Measurements from ENCODE around the gene CABLES2.
"Not testable (repeated sequence)": the region's sequence is repeated elsewhere in the genome, so short reads cannot be mapped to it uniquely, and the experiment has no call there.

The CABLES2 gene

DNA sequence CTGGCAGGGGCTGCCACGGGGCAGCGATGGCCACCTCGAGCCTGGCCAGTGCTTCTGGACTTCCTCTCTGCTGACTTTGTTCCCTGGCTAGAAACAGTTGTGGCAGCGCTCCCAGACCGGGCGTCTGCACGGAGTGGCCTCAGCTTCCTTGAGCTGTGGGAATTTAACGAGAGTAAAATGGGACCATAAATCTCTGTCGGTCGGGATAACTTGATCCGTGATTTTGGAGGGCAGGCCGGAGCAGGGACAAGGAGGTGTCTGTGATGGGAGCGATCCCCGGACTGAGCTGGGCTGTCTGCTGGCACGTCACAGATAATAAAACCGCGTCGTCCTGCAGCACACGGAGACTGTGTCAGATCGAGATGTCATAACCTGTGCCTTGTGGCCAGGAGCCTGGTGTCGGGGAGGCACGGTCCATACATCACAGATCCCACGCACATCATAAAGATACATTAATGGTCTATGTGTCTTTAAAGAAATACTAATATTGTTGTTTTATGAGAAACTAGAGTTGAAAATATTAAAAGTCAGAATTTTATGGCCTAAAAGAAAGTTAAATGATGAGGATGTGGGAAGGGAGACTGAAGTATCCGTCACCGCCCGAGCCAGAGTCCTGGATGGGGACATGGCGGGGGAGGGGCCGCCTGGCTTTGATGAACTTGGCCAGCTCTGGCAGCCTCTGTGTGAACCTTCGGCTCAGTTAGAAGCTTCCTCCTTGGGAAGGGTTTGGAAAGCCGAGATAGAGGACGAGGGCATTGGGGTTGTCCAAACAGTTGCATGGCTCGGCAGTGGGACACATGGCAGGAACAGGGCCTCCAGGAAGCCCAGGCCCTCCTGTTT, 26.8 kb upstream of the CABLES2 start:
- DNase-seq, result no peak

DNA sequence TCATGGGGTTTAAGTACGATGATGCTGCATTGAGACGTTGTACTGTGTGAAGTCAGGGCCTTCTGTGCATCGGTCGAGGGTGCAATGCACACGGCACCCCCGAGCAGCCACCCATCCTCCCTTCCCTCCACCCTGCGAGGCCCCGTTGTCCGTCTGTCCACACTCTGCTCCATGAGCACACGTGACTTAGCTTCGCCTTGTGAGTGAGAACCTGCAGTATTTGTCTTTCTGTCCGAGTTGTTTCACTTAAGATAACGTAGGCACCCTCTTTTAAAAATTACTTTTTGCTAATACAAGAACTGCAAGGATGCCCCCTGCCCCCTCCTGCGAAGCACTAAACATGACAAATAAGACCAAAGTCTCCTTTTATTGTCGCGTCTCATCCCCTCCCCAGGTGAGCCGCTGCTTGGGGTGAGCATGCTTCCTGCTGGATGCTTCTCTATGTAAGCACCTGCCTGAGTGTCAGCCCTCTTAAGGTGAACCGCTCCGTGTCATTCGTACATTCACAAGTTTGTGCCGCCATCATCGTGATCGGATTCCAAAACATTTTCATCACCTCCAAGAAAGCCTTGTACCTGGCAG, 23.9 kb upstream of the CABLES2 start:
- no peak for DNase-seq

DNA sequence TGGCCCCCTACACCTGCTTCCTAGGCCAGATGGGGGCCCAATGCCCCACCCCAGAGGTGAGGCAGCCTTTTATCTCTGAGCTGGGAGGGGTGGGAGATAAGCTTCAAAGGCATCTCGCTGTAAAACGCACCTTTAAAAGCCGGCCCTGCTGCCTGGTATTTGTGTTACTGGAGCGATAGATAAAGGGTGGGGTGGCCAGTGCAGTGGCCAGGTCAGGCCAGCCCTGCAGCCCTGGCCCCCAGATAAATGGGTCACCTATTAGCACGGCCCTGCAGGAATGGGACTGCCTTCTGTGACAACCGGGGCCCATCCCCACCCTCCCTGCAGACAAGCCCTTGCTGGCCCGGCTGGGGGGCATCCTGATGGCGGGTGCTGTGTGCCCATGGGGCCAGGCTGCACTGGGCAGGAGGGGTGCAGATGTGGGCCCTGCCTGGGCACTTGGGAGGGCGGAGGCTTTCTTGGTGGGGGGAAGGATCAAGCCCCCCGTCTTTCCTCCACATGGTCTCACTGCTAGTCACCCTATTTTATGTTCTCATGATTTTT, 23.3 kb upstream of the CABLES2 start:
- DNase-seq, result no peak

DNA sequence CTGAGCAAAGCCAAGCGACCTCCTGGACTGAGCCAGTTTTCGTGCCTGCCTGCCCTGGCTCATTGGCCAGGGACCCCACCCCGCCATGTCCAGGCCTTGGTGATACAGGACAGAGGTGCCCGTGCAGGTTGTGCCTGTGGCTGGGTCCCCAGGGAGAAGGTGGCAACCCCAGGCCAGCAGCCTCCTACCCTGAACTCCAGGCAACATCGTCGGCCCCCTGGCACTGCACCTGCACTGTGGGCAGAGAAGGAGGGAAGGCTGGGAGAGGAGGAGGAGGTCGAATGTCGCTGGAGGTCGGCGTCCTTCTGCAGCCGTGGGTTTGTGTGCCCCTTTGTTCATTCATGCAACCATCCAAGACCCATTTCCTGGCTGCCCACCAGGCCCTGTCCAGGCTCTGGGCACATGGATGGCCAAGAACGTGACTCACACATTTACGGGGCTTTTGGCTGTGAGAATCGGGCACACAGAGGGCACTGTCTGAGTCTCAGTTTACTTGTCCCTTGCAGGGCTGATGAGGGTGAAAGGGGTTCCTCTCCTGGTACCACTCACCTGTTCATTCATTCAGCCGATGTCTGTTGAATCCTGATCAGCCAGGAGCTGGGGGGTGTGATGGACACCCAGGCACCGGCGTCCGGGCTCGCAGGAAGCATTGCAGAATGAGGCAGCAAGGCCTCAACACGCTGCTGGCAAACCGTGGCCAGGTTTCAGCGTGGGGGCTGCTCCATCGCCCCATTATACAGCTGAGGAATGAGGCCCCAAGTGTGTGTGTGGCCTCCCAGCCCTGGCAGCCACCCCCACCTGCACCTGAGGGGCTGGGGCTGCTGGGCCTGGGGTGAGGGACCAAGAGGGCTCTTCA, 22.6 kb upstream of the CABLES2 start:
- no peak for DNase-seq

DNA sequence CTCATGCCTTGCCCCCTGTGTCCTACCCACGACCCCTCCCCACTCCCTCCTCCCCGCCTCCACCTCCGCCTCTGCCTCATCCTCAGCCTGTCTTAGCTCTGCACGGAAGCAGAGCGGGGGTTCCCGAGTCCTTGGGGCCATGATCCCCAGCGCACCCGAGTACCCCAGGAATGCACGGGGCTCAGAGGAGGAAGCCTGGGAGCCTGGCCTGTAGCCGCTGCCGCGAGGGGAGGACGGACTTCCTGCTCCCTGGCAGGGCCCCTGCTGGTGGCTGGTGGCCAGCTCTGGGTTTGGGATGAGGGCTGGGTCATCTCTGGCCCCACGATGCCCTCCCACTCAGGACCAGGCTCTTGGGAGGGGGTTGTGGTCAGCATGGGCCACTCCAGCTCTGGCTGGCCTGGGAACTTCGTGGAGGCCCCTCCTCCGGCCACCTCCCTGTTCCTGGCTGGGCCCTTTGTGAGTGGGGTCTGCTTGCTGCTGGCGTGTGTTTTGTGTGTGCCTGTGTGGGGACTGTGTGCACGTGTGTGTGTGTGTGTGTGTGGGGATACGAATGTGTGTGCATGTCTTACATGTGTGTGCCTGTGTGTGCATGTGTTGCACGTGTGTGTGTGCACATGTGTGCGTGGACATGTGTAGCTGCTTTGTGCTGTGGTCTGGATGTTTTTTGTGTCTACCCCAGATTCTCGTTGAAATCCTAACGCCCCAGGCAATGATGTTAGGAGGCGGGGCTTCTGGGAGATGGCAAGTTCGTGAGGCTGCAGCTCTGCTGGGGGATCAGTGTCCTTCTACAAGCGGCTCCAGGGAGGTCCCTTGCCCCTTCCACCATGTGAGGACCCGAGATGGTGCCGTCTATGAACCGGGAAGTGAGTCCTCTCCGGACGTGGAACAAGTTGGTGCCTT, 21.6 kb upstream of the CABLES2 start:
- no peak for DNase-seq

DNA sequence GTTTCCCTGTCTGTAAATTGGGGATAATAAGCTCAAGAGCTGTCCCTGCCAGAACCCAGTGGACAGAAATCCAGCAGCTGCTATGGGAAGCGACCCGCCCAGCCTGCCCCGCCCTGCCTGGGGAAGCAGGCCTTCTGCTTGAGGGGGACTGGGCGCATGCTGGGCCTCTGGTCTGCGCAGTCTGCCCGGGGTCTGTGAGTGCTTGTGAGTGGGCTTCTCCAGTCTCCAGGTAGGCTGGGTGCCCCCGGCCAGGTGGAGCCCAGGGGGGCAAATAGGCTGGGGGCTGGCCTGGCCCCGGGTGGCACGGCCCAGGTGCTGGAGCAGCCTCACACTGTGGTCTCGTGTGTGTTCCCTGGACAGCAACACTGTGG, 20.9 kb upstream of the CABLES2 start:
- DNase-seq, result no peak

DNA sequence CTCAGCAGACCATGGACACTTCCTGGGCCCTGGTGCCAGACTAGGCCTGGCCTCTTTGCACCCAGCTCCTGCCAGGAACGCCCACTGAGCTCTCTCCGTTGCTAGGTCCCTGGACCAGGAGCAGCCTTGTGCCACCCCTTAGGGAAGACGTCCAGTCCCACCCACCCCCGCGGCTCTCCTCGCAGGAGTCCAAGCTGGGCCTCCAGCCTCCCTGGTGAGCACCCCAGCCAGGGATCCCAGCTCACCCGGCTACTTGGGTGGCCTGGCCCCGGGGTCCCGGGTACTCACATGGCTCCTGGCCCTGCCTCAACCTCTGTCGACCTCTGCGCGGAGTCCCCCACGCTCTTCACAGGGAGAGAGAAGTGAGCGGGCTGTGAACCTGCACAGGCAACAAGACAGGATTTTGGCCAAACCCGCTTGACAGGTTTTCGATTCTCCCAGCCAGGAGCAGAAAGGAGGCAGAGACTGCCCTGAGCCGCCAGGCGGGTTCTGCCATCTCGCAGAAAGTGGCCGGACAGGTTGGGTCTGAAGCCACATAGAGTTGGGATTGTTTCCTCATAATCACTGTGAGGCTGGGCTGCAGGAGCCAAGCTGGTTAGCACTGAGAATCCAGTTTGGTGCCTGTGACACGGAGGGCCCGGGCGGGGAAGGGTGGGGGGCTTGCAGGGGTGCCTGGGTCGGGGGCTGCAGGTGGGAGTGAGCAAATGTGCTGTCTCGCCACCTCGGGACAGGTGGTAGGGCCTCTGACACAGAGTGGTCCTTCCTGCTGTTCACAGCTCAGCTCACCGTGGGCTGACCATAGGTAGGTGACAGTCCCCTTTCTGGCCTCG, 20.3 kb upstream of the CABLES2 start, which contains the start of gene RBBP8NL:
TSS of gene RBBP8NL (minus strand) at position 368 of the 830 bp plus-strand sequence. CDS start 7,892 bp downstream, outside the sequence.
- no peak for DNase-seq

DNA sequence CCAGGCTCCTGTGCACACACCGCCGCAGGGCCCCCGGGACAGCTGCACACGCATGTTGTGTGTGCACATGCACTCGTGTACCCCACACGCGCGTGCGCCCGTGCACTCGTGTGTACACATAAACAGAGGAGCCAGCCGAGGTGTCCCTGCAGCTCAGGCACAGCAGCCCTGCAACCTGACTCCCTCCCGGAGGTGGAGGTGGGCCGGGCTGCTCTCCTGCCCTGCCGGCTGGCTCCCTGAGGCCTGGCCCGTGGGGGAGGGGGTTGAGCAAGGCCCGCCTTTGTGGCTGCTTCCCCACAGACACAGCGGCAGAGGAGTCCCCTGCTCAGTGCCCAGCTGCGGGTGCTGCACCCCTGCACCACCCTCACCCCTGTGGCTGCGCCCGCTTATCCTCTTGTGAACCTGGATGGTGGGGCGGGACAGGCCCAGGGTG, 19.6 kb upstream of the CABLES2 start:
- DNase-seq, result no peak

DNA sequence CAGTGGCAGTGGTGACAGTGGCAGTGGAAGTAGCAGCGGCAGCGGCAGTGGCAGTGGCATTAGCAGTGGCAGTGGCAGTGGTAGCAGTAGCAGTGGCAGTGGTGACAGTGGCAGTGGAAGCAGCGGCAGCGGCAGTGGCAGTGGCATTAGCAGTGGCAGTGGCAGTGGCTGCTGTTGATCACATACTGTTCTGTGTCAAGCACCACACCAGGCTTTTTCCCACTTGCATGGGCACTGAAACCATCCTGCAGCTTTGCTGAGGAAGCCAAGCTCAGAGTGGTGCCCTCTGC, 18.9 kb upstream of the CABLES2 start:
- not testable (repeated sequence) for DNase-seq

DNA sequence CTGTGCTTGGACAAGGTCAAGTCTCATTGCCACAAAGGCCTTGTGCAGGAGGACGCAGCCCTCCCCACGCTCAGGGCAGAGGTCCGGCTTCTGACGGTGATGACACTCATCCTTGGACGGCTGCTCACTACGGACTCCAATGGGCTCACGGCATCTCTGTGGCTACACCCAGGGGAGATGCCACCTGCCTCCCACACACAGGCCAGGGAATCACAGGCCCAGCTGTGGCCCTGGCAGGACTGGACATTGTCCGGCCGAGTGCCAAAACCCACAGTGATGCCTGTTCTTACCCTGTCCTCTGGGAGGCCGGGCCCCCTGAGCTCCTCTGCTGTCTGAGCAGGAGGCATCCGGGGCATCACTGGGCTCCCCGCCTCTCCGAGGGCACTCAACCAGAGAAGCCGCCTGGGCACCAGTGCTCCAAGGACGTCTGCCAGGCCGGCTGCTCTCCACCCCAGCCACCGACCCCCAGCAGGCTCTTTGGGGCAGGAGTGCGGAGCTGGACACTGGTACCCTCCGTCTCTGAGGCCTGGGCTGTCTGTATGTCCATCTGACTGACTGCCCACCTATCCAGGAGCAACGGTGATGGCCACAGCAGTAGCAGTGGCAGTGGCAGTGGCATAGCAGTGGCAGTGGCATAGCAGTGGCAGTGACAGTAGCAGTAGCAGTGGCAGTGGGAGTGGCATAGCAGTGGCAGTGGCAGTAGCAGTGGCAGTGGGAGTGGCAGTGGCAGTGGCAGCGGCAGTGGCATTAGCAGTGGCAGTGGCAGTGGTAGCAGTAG, 18.4 kb upstream of the CABLES2 start:
- no peak for DNase-seq

DNA sequence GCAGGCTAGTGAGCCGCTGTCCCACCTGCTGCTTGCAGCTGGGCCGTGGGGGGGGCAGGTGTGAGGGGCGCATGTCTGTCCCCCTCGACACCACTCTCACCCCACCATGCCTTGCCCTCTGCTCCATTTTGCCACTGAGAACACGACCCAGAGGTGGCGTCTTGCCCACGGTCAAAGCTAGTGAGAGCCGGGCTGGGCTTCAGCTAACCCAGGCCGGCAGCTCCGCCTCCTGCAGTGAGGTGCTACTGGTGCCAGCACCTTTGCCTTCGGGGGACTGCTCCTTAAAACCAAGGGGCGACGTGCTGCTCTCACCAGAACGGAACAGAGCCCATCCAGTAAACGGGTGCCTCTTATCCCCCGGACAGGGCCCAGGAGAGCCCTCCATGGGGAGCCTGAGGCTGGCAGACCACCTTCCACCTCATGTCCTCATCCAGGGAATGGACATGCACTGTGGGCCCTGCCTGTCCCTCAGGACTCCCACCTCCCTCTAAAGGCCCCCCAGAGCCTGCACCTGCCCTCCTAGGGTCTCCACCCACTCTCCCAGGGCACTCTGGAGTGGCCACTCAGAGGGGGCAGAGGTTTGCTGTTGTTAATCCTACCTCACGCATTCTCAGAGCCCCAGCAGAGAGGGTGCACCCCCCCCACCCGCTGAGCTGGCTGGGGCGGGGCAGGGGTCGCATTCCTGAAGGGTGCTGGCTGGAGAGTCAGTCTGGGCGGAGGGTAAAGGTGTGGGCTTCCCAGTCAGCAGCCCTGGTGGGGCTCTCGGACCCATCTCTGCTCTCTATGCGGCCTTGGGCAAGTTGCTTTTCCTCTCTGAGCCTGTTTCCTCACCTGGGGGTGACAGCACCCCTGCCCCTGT, 17.4 kb upstream of the CABLES2 start:
- no peak for DNase-seq

DNA sequence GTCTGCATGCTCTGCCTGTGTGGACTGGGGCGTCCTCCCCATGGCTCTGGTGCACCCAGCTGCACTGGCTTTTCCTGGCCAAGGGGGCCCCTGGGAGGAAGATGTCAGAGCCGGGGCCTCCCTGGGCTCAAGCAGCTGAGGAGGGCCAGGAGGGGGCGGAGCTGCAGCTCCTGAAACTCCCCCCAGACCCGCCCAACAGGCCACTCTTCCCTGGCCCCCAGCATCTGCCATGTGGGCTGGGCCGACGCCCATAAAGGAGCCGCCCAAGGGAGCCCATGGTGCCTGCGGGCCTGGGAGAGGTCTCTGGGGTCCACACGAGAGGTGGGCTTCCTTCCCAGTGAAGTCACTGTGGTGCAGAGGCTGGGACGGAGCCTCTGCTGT, 16.2 kb upstream of the CABLES2 start:
- DNase-seq, result no peak

DNA sequence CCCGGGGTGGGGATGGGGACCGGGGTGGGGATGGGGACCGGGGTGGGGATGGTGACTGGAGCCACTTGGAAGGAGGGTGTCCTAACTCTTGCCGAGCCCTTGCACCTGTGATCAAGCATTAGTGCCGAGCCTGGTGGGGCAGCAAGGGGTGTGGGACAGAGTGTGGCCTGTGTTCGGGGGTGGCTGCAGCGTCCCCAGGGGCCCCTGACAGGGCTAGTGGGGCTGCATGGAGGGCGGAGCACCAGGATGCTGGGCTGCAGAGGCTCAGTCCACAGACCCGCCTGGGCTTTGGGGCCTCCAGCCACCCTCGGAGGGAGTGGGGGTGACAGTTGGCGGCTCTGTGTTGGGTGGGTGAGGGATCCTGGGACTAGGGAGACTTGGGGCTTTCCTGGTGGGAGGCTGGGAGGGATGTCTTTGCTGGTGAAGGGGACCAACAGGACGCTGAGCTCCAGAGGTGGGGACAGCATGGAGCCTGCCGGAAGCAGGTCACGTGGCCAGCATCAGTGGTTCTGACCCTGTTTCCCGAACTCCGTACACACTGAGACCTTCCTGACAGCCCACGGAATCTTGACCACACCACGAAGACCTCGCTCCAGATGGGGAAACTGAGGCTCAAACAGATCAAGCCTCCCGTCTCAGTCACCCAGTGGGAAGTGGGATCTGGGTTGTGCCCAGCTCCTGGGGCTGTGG, 15.7 kb upstream of the CABLES2 start:
- no peak for DNase-seq

DNA sequence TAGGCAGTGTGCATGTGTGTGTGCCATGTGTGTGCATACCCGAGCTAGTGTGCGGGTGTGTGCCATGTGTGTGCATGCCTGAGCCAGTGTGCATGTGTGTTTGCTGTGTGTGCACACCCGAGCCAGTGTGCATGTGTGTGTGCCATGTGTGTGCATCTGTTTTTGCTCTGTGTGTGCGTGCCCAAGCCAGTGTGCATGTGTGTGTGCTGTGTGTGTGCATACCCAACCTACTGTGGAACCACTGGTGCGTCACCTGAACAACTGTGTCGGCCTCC, 14.6 kb upstream of the CABLES2 start:
- DNase-seq, result no peak

DNA sequence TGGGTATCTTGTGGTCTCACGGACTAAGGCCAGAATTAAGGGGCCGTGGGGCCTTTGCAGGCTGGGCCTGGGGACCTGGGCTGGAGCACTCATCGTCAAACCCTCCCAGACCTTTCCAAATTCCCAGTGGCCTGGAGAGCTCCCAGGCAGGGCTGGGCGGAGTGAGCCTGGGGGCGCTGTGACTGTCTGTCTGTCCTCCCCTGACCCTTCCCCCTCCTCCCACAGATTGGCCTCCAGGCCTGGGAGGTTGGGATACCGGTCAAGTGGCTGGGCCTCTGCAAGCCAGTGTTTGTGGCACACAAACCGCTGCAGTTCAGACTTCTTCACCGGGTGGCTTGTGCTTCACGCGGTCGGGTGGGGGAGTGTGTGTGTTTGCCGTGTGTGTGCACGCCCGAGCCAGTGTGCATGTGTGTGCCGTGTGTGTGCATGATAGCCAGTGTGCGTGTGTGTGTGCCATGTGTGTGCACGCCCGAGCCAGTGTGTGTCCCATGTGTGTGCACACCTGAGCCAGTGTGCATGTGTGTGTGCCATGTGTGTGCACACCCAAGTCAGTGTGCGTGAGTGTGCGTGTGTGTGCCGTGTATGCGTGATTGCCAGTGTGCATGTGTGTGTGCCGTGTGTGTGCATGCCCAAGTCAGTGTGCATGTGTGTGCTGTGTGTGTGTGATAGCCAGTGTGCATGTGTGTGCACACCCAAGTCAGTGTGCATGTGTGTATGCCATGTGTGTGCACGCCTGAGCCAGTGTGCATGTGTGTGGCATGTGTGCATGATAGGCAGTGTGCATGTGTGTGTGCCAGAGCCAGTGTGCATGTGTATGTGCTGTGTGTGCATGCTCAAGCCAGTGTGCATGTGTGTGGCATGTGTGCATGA, 14.0 kb upstream of the CABLES2 start:
- DNase-seq, result no peak

DNA sequence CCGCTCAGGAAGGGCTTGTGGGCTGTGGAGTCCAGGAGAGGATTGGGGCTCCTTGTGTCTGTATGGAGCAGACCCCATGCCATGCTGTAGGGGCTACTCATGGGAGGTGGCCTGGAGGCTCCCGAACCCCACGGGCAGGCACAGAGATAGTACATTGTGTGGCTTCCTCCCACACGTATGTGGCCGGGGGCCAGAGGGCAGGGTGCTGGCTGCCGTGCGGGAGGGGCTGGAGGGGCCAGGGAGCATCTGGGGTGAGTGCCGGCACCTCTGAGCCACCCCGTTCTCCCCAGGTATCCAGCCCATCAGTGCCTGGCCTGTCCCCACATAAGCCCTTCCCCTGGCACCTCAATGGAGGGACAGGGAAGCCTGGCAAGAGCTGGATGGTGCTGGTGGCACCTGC, 12.7 kb upstream of the CABLES2 start:
- DNase-seq, result no peak

DNA sequence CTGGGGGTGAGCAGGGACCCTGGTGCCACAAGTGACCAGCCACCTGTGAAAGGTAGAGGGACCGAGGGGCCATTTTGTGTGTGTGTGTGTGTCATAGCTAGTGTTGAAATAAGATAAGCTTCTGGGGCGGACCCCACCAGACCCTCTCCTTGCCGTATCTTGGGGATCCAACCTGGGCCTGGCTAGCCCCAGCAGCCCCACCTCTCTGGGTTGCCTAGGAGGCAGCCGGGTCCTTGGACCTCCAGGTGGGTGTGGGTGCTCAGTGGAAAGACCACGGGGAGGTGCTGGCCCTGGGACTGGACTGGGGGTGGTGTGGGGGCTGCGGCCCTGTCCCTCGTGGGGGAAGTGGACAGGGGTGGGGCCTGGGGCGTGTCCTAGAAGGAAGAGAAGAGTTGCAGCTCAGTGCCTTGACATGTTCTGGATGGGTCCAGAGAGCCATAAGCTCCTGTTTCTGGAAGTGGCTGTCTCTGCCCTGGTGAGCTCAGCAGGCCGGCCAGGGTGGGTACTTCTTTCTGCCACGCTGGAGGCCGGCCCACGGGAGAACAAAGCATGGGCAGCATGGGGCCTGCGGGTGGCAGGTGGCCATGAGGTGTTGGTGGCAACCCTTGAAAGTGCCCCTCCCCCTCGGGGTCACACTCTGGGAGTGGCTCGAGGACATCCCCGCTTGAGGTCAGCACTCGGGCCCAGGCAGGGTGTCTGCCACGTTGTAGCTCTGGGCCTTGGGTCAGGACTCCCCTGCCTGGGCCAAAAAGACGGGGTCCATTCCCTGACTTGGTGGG, 11.8 kb upstream of the CABLES2 start:
- no peak for DNase-seq

All from T-helper 9 cell (primary cell).